Testis (tissue), 2 donors: ENCODE data around the gene WASHC3.

ENCODE experiments used
- POLR2A ChIP-seq: fragments of 450-650 bp; IDR thresholded peaks from one replicate; pipeline ENCODE4 v1.6.1; 2017; ENCODE audit warnings: antibody characterized with exemption, mild to moderate bottlenecking, moderate library complexity
- TF ChIP-seq, protein P1 (sequence below), 3 experiments: fragments of 450-650 bp in 2 of 3; fragments of 200-600 bp in 1 of 3; sonication (generic) in 1 of 3; IDR thresholded peaks; one replicate each; pipeline ENCODE4 v1.5.1; 2016 to 2019; ENCODE audit warnings: antibody characterized with exemption in 3 of 3, mild to moderate bottlenecking in 2 of 3, moderate library complexity in 1 of 3

DNA sequence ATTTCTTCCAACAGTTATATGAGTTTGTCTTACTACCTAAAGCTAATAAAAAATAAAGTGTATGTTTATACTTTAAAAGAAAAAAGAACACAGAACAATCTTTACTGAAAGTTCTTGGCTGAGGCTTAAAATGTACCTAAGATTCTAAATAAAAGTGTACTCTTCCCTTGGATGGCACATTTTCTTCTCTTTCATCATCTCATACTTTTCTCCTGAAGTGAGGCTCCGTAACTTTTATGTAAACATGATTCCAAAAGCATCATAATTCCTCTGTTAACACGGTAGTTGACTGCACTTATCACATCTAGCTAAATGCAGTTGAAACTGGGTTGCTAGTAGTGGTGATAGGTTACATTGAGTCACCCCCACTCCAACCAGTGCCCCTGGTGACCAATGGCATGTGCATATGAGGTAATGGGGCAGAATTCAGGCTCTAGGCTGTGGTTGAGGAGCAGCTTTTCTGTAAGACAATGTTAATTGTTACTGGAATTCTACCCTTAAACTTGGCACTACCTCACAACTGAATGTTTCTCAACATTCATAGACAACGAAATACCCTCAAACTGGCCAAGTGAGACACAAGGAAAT is 38.4 kb downstream of the WASHC3 start:
- TF ChIP-seq, protein P1, sequence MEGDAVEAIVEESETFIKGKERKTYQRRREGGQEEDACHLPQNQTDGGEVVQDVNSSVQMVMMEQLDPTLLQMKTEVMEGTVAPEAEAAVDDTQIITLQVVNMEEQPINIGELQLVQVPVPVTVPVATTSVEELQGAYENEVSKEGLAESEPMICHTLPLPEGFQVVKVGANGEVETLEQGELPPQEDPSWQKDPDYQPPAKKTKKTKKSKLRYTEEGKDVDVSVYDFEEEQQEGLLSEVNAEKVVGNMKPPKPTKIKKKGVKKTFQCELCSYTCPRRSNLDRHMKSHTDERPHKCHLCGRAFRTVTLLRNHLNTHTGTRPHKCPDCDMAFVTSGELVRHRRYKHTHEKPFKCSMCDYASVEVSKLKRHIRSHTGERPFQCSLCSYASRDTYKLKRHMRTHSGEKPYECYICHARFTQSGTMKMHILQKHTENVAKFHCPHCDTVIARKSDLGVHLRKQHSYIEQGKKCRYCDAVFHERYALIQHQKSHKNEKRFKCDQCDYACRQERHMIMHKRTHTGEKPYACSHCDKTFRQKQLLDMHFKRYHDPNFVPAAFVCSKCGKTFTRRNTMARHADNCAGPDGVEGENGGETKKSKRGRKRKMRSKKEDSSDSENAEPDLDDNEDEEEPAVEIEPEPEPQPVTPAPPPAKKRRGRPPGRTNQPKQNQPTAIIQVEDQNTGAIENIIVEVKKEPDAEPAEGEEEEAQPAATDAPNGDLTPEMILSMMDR (IDR thresholded peaks at IDR 0.05) = no peak
- TF ChIP-seq POLR2A = no peak
